Loucy (cell line): ENCODE results near the gene GRID2.

Experiments used
- CTCF ChIP-seq: fragments of 200-600 bp; sonication (generic); conservative IDR thresholded peaks from 2 replicates; pipeline ENCODE4 v1.5.1; 2014; ENCODE audit warnings: mild to moderate bottlenecking, antibody characterized with exemption, low read length
- EZH2phosphoT487 ChIP-seq: fragments of 200-600 bp; IDR thresholded peaks from 2 replicates; pipeline ENCODE4 v1.6.1; 2018; ENCODE audit warnings: antibody characterized with exemption, mild to moderate bottlenecking, moderate library complexity, borderline replicate concordance

- no peak for TF ChIP-seq CTCF
- TF ChIP-seq EZH2phosphoT487: no peak
These were observed 799.3 kb downstream of the GRID2 start for GRCh38 chr4:93103042-93103441.
